NCI-H2227 (cell line): ENCODE results near the gene TAPT1.
"Not testable (repeated sequence)": the region's sequence is repeated elsewhere in the genome, so short reads cannot be mapped to it uniquely, and the experiment has no call there.

Source experiments
- DNase-seq: peaks from one replicate; lab custom pipeline; 2025; ENCODE audit not compliant: unreplicated experiment; lab: John Stamatoyannopoulos, UW

Gene TAPT1

GRCh38 chr4:16186986-16187385 is 39.3 kb downstream of the TAPT1 start:
- DNase-seq: no peak

GRCh38 chr4:16183604-16184003 is 42.7 kb downstream of the TAPT1 start:
- no peak for DNase-seq

- no peak for DNase-seq
Measured at GRCh38 chr4:16176621-16177020, 49.6 kb downstream of the TAPT1 start.

GRCh38 chr4:16171831-16172230 is 54.4 kb downstream of the TAPT1 start:
- DNase-seq: no peak

- no peak for DNase-seq
Measured at GRCh38 chr4:16169490-16169889, 56.8 kb downstream of the TAPT1 start.

- no peak for DNase-seq
Measured at GRCh38 chr4:16168710-16169388, 57.4 kb downstream of the TAPT1 start.

GRCh38 chr4:16168144-16168543 is 58.1 kb downstream of the TAPT1 start:
- no peak for DNase-seq

- DNase-seq: no peak
Measured at GRCh38 chr4:16165931-16166330, 60.3 kb downstream of the TAPT1 start.

GRCh38 chr4:16162891-16163290 is 63.4 kb downstream of the TAPT1 start:
- DNase-seq: no peak

- DNase-seq: no peak
Measured at GRCh38 chr4:16161851-16162408, 64.3 kb downstream of the TAPT1 start.

GRCh38 chr4:16160457-16160856 is 65.8 kb downstream of the TAPT1 start:
- no peak for DNase-seq

GRCh38 chr4:16159286-16159685 is 67.0 kb downstream of the TAPT1 start:
- DNase-seq: no peak

- DNase-seq: peak; percentile 44
Measured at GRCh38 chr4:16158504-16158852, 67.8 kb downstream of the TAPT1 start.

- peak; percentile 44 for DNase-seq
Measured at GRCh38 chr4:16157609-16158503, 68.4 kb downstream of the TAPT1 start.

GRCh38 chr4:16155528-16156169 is 70.6 kb downstream of the TAPT1 start:
- no peak for DNase-seq

GRCh38 chr4:16154451-16154850 is 71.8 kb downstream of the TAPT1 start:
- DNase-seq: no peak

- DNase-seq: no peak
Measured at GRCh38 chr4:16150716-16151115, 75.6 kb downstream of the TAPT1 start.

- not testable (repeated sequence) for DNase-seq
Measured at GRCh38 chr4:16144913-16145312, 81.4 kb downstream of the TAPT1 start.

GRCh38 chr4:16142598-16143310 is 83.5 kb downstream of the TAPT1 start:
- no peak for DNase-seq

- DNase-seq: no peak
Measured at GRCh38 chr4:16140879-16141249, 85.4 kb downstream of the TAPT1 start.
